ENCODE measurements around the gene MAGI2. TPM values are rescaled to one million over a fixed set of nuclear protein-coding genes. Genes with fewer than 3 reads are reported as not detected.

Gene MAGI2
- total RNA-seq, 1 experiment from 2014 or later = 0.22 TPM

DNA sequence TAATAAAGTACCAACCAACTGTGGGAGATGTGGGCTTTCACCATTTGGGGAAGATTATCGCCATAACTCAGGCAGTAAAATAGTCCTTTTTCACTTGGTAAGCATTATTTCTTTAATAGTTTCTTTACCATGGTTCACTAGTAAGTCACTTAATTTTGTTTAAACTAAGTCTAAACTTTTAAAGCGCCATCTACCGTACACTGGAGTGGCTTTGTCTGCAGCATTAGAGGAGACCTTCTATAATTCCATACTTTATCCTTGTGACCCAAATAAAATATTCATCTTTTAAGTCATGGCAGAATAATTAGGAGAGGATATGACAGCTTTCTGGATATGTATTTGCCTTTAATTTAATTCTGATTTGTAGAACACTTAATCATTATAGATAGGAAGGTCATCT lies 468.0 kb downstream of the MAGI2 start:
- Histone ChIP-seq H4K20me1 (ENCODE audit: insufficient read depth) (no peaks in the 10 kb centered on the region), H3K36me3 (ENCODE audit: control insufficient read depth in 1 of 2, insufficient read depth in 2 of 2, low read length in 2 of 2) (no peaks in the 10 kb centered on the region), H3K4me3 (replicated peaks in 1 of 2; ENCODE audit: low read depth in 1 of 2, low read length in 2 of 2) (no peak overlapping the region), H2AFZ (ENCODE audit: low read depth, low read length, poor library complexity, severe bottlenecking) (no peak overlapping the region), H3K9me2 (ENCODE audit: insufficient read depth) (no peaks in the 10 kb centered on the region), H3K27ac (ENCODE audit: low read depth, low read length) (no peak overlapping the region), H3K9ac (ENCODE audit: low read length) (no peak overlapping the region), H3K4me2 (ENCODE audit: low read length) (no peak overlapping the region), H3K4me1 (ENCODE audit: control insufficient read depth in 1 of 2, insufficient read depth in 2 of 2, low read length in 2 of 2) (no peaks in the 10 kb centered on the region), H3K79me2 (ENCODE audit: insufficient read depth, low read length) (no peaks in the 10 kb centered on the region), H3K9me3 (ENCODE audit: control insufficient read depth in 1 of 2, insufficient read depth in 1 of 2, low read depth in 1 of 2, low read length in 2 of 2) (no peaks in the 10 kb centered on the region), H3K27me3 (ENCODE audit: insufficient read depth, low read length) (no peaks in the 10 kb centered on the region)
- BruUV-seq (replicated peaks) = no TSS peak
- ATAC-seq (no peak), DNase-seq (ENCODE audit: low read depth, low spot score) (no peak)
- no peak for TF ChIP-seq ZNF274 (IDR thresholded peaks at IDR 0.05; ENCODE audit: low read depth, low read length)
- TF ChIP-seq CTCF (IDR thresholded peaks at IDR 0.05 in 2 of 3, conservative IDR thresholded peaks at IDR 0.05 in 1 of 3; ENCODE audit: borderline replicate concordance in 1 of 3, insufficient read depth in 1 of 3, low read depth in 2 of 3, low read length in 2 of 3) = no peak
- TF ChIP-seq EZH2phosphoT487 (IDR thresholded peaks at IDR 0.05; ENCODE audit: borderline replicate concordance) = no peak
- no peak for TF ChIP-seq POLR2A (IDR thresholded peaks at IDR 0.05; ENCODE audit: borderline replicate concordance, extremely low read depth, insufficient read depth, insufficient read length)
- TF ChIP-seq CBX3 (IDR thresholded peaks at IDR 0.05; ENCODE audit: low read depth) = no peak
- TF ChIP-seq ELF1 (IDR thresholded peaks at IDR 0.05; ENCODE audit: borderline replicate concordance, low read depth) = no peak
- TF ChIP-seq EGR1 (IDR thresholded peaks at IDR 0.05; ENCODE audit: low read depth) = no peak
- TF ChIP-seq SP1 (IDR thresholded peaks at IDR 0.05; ENCODE audit: low read depth) = no peak
- RAD21 ChIA-PET (ENCODE audit: low non-redundant PET in 1 of 2, low total read pairs in 2 of 2, uncharacterized antibody in 2 of 2, unreplicated experiment in 2 of 2) = no interaction called here
- CTCF ChIA-PET = no interaction called here
- POLR2A ChIA-PET = no interaction called here
- intact Hi-C loops (cut with micrococcal nuclease) = loop anchor here (5.0 kb wide), 1 partner anchor 52 kb away; no protein-coding TSS in a partner anchor

DNA sequence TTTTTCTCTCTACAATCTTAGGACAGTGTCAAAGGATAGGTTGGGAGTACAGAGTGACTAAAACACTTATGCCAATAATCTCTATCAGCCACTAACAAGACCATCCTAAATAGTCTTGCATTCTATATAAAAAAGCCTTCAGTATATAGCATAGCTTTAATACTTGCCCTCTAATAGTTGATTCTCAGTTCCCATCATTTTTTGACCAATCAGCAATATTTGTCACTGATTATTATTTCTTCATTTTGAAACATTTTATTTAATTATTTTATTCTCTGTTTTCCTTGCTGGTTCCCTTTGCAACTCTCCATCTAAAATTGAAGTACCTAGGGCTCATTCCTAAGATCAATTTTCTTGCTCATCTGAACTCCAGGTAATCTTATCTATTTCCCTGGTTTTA lies 470.0 kb downstream of the MAGI2 start:
- no TSS peak for BruUV-seq (replicated peaks)
- ChIA-PET RAD21 (ENCODE audit: low non-redundant PET in 1 of 2, low total read pairs in 2 of 2, uncharacterized antibody in 2 of 2, unreplicated experiment in 2 of 2) (no interaction called here), CTCF (no interaction called here), POLR2A (no interaction called here)
- no peak overlapping the region for H2AFZ ChIP-seq (ENCODE audit: low read depth, low read length, poor library complexity, severe bottlenecking)
- H3K9me2 ChIP-seq (ENCODE audit: insufficient read depth) = no peaks in the 10 kb centered on the region
- H3K27me3 ChIP-seq (ENCODE audit: insufficient read depth, low read length) = no peaks in the 10 kb centered on the region
- no peak overlapping the region for H3K9ac ChIP-seq (ENCODE audit: low read length)
- H3K9me3 ChIP-seq (ENCODE audit: control insufficient read depth in 1 of 2, insufficient read depth in 1 of 2, low read depth in 1 of 2, low read length in 2 of 2) = no peaks in the 10 kb centered on the region
- intact Hi-C loops (cut with micrococcal nuclease) = no loop called here
- DNase-seq (ENCODE audit: low read depth, low spot score) (no peak), ATAC-seq (no peak)
- H3K27ac ChIP-seq (ENCODE audit: low read depth, low read length) = no peak overlapping the region
- H3K4me2 ChIP-seq (ENCODE audit: low read length) = no peak overlapping the region
- no peak overlapping the region for H3K4me3 ChIP-seq (replicated peaks in 1 of 2; ENCODE audit: low read depth in 1 of 2, low read length in 2 of 2)
- H4K20me1 ChIP-seq (ENCODE audit: insufficient read depth) = no peaks in the 10 kb centered on the region
- H3K36me3 ChIP-seq (ENCODE audit: control insufficient read depth in 1 of 2, insufficient read depth in 2 of 2, low read length in 2 of 2) = no peaks in the 10 kb centered on the region
- H3K79me2 ChIP-seq (ENCODE audit: insufficient read depth, low read length) = no peaks in the 10 kb centered on the region
- no peaks in the 10 kb centered on the region for H3K4me1 ChIP-seq (ENCODE audit: control insufficient read depth in 1 of 2, insufficient read depth in 2 of 2, low read length in 2 of 2)
- TF ChIP-seq ELF1 (IDR thresholded peaks at IDR 0.05; ENCODE audit: borderline replicate concordance, low read depth) (no peak), CBX3 (IDR thresholded peaks at IDR 0.05; ENCODE audit: low read depth) (no peak), YY1 (IDR thresholded peaks at IDR 0.05; ENCODE audit: extremely low read depth, insufficient replicate concordance, low read depth, low read length) (no peak), EZH2phosphoT487 (IDR thresholded peaks at IDR 0.05; ENCODE audit: borderline replicate concordance) (no peak), EZH2 (IDR thresholded peaks at IDR 0.05) (no peak), SRF (IDR thresholded peaks at IDR 0.05; ENCODE audit: low read depth) (no peak), ZNF274 (IDR thresholded peaks at IDR 0.05; ENCODE audit: low read depth, low read length) (no peak), POLR2A (IDR thresholded peaks at IDR 0.05; ENCODE audit: borderline replicate concordance, extremely low read depth, insufficient read depth, insufficient read length) (no peak), MAX (IDR thresholded peaks at IDR 0.05) (no peak), RAD21 (IDR thresholded peaks at IDR 0.05; ENCODE audit: low read depth) (no peak), ZFX (IDR thresholded peaks at IDR 0.05) (no peak), SIN3A (IDR thresholded peaks at IDR 0.05; ENCODE audit: low read depth) (no peak), CEBPB (IDR thresholded peaks at IDR 0.05; ENCODE audit: low read depth) (no peak), ATF3 (IDR thresholded peaks at IDR 0.05) (no peak), FOSL1 (IDR thresholded peaks at IDR 0.05; ENCODE audit: low read depth) (no peak)
